WTC11 (cell line): ENCODE measurements around the gene C1orf174. TPM values are rescaled to one million over a fixed set of nuclear protein-coding genes. Genes with fewer than 3 reads are reported as not detected.

ENCODE experiments used
- ATAC-seq: fragments of 200-7000 bp; cut with Tn5 transposase; 2 replicates; pipeline ENCODE4 v1.10.0; 2021; ENCODE audit warnings: mild to moderate bottlenecking, moderate library complexity
- CTCF ChIA-PET: fragments of 300-600 bp; sonication (Branson Sonifier 250); formaldehyde crosslinking; loops from one replicate; lab custom pipeline; 2021; ENCODE audit warnings: antibody characterized with exemption; lab: Charles Lee
- POLR2A ChIA-PET: fragments of 350-600 bp; sonication (Branson Sonifier 250); formaldehyde crosslinking; loops from one replicate; lab custom pipeline; 2021; ENCODE audit warnings: antibody characterized with exemption; lab: Charles Lee
- DNase-seq: peaks from one replicate; pipeline ENCODE4 v3.0.0; 2021; ENCODE audit warnings: low spot score
- H3K27ac Mint-ChIP-seq: 2 replicates; pipeline ENCODE4 v1.8.0; 2021; ENCODE audit warnings: mixed read lengths
- H3K27me3 Mint-ChIP-seq: 2 replicates; pipeline ENCODE4 v1.8.0; 2021; ENCODE audit warnings: low read depth, mild to moderate bottlenecking, moderate library complexity, mixed read lengths
- H3K36me3 Mint-ChIP-seq: 2 replicates; pipeline ENCODE4 v1.8.0; 2021; ENCODE audit warnings: mixed read lengths
- H3K4me1 Mint-ChIP-seq: 2 replicates; pipeline ENCODE4 v1.8.0; 2022; ENCODE audit warnings: mixed read lengths
- H3K4me3 Mint-ChIP-seq: 2 replicates; pipeline ENCODE4 v1.8.0; 2021; ENCODE audit warnings: mild to moderate bottlenecking, moderate library complexity, mixed read lengths
- H3K9me3 Mint-ChIP-seq: 2 replicates; pipeline ENCODE4 v1.8.0; 2021; ENCODE audit warnings: mixed read lengths
- CDX4 ChIP-seq: fragments of 250-450 bp; sonication (Bioruptor Pico); IDR thresholded peaks from 2 replicates; pipeline ENCODE4 v1.9.0; 2021; ENCODE audit warnings: moderate library complexity, mild to moderate bottlenecking, inconsistent platforms, borderline replicate concordance
- CREM ChIP-seq: sonication (generic); formaldehyde crosslinking; IDR thresholded peaks from 2 replicates; pipeline ENCODE4 v1.8.1; 2022; ENCODE audit warnings: mild to moderate bottlenecking, missing genetic modification reagents, moderate library complexity
- CTCF ChIP-seq: fragments of 200-600 bp; IDR thresholded peaks from 2 replicates; pipeline ENCODE4 v1.8.0; 2022; ENCODE audit warnings: antibody characterized with exemption
- ELF4 ChIP-seq: sonication (generic); formaldehyde crosslinking; IDR thresholded peaks from 2 replicates; pipeline ENCODE4 v1.8.1; 2022; ENCODE audit warnings: low read depth, mild to moderate bottlenecking, moderate library complexity, missing genetic modification reagents
- GRHL2 ChIP-seq: fragments of 250-450 bp; sonication (Bioruptor Pico); IDR thresholded peaks from 2 replicates; pipeline ENCODE4 v1.8.0; 2022; ENCODE audit warnings: mild to moderate bottlenecking, moderate library complexity; ENCODE audit not compliant: insufficient replicate concordance, severe bottlenecking
- IRF2 ChIP-seq: sonication (generic); formaldehyde crosslinking; IDR thresholded peaks from 2 replicates; pipeline ENCODE4 v1.8.0; 2022; ENCODE audit warnings: low read depth, missing genetic modification reagents, borderline replicate concordance
- KAT7 ChIP-seq: sonication (generic); formaldehyde crosslinking; IDR thresholded peaks from 2 replicates; pipeline ENCODE4 v1.8.1; 2023; ENCODE audit warnings: missing genetic modification reagents, mild to moderate bottlenecking, borderline replicate concordance
- OVOL2 ChIP-seq: fragments of 250-450 bp; sonication (Bioruptor Pico); IDR thresholded peaks from 2 replicates; pipeline ENCODE4 v1.9.0; 2021; ENCODE audit warnings: mild to moderate bottlenecking, borderline replicate concordance
- TEAD4 ChIP-seq: sonication (generic); formaldehyde crosslinking; IDR thresholded peaks from 2 replicates; pipeline ENCODE4 v1.8.0; 2022; ENCODE audit warnings: mild to moderate bottlenecking, missing genetic modification reagents
- ZBTB43 ChIP-seq: sonication (generic); formaldehyde crosslinking; IDR thresholded peaks from 2 replicates; pipeline ENCODE4 v1.8.1; 2023; ENCODE audit warnings: mild to moderate bottlenecking, missing genetic modification reagents
- ZNF416 ChIP-seq: fragments of 250-450 bp; sonication (Bioruptor Pico); IDR thresholded peaks from 2 replicates; pipeline ENCODE4 v1.9.0; 2021; ENCODE audit warnings: mild to moderate bottlenecking, inconsistent platforms
- total RNA-seq: library from RNA; stranded (reverse); gene quantifications from 3 replicates; pipeline ENCODE4 v1.2.3, GENCODE V29; 2021
- TF ChIP-seq, protein P1 (sequence below): sonication (generic); formaldehyde crosslinking; IDR thresholded peaks from 2 replicates; pipeline ENCODE4 v1.8.1; 2023; ENCODE audit warnings: mild to moderate bottlenecking, missing genetic modification reagents, moderate library complexity
- TF ChIP-seq, protein P2 (sequence below): sonication (generic); formaldehyde crosslinking; IDR thresholded peaks from 2 replicates; pipeline ENCODE4 v1.8.1; 2023; ENCODE audit warnings: mild to moderate bottlenecking, moderate library complexity, missing genetic modification reagents
- TF ChIP-seq, protein P3 (sequence below): sonication (generic); formaldehyde crosslinking; conservative IDR thresholded peaks from 2 replicates; pipeline ENCODE4 v1.8.1; 2022; ENCODE audit warnings: mild to moderate bottlenecking, missing genetic modification reagents
- TF ChIP-seq, protein P4 (sequence below): sonication (generic); formaldehyde crosslinking; IDR thresholded peaks from 2 replicates; pipeline ENCODE4 v1.8.1; 2022; ENCODE audit warnings: mild to moderate bottlenecking, moderate library complexity, missing genetic modification reagents
- TF ChIP-seq, protein P5 (sequence below): sonication (generic); formaldehyde crosslinking; IDR thresholded peaks from 2 replicates; pipeline ENCODE4 v1.8.0; 2022; ENCODE audit warnings: mild to moderate bottlenecking, missing genetic modification reagents
- TF ChIP-seq, protein P6 (sequence below): fragments of 250-450 bp; sonication (Bioruptor Pico); IDR thresholded peaks from 2 replicates; pipeline ENCODE4 v2.1.2; 2022; ENCODE audit warnings: mild to moderate bottlenecking, moderate library complexity
- TF ChIP-seq, protein P7 (sequence below): sonication (generic); formaldehyde crosslinking; conservative IDR thresholded peaks from 2 replicates; pipeline ENCODE4 v1.8.1; 2023; ENCODE audit warnings: mild to moderate bottlenecking, low read depth, missing genetic modification reagents, moderate library complexity

Gene C1orf174
- total RNA-seq, 1 experiment from 2014 or later, result 24.2 TPM

DNA sequence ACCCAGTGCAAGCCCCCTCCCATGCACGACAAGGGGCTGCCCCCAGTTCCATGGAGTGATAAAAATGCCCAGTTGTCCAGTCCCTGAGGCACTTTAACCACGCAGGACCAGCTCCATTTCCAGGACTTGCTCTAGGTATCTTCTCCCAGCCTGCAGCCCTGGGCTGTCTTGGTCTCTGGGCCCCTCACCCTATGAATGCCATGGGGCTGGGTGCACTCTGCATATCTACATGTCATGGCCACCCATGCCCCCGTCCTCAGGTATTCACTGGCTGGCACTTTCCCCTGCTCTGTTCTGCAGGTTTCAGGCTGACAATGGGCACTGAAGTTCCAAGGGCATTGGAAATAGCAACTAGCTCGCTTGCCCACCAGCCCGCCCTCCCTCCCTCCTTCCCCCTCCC, 19.6 kb upstream of the C1orf174 start:
- ATAC-seq (no peak), DNase-seq (no peak)
- POLR2A ChIA-PET, result no interaction called here
- no peaks in the 10 kb centered on the region for H3K4me1 Mint-ChIP-seq
- TF ChIP-seq OVOL2 (CRISPR knock-in tag), result no peak
- TF ChIP-seq, protein P1, sequence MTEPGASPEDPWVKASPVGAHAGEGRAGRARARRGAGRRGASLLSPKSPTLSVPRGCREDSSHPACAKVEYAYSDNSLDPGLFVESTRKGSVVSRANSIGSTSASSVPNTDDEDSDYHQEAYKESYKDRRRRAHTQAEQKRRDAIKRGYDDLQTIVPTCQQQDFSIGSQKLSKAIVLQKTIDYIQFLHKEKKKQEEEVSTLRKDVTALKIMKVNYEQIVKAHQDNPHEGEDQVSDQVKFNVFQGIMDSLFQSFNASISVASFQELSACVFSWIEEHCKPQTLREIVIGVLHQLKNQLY (CRISPR knock-in tag), result no peak
- TF ChIP-seq, protein P2, sequence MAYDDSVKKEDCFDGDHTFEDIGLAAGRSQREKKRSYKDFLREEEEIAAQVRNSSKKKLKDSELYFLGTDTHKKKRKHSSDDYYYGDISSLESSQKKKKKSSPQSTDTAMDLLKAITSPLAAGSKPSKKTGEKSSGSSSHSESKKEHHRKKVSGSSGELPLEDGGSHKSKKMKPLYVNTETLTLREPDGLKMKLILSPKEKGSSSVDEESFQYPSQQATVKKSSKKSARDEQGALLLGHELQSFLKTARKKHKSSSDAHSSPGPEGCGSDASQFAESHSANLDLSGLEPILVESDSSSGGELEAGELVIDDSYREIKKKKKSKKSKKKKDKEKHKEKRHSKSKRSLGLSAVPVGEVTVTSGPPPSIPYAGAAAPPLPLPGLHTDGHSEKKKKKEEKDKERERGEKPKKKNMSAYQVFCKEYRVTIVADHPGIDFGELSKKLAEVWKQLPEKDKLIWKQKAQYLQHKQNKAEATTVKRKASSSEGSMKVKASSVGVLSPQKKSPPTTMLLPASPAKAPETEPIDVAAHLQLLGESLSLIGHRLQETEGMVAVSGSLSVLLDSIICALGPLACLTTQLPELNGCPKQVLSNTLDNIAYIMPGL (CRISPR knock-in tag), result no peak
- no peak for TF ChIP-seq TEAD4 (CRISPR knock-in tag)
- no peak for TF ChIP-seq IRF2 (CRISPR knock-in tag)
- TF ChIP-seq, protein P3, sequence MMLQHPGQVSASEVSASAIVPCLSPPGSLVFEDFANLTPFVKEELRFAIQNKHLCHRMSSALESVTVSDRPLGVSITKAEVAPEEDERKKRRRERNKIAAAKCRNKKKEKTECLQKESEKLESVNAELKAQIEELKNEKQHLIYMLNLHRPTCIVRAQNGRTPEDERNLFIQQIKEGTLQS (CRISPR knock-in tag), result no peak
- no peak for TF ChIP-seq KAT7
- TF ChIP-seq, protein P4, sequence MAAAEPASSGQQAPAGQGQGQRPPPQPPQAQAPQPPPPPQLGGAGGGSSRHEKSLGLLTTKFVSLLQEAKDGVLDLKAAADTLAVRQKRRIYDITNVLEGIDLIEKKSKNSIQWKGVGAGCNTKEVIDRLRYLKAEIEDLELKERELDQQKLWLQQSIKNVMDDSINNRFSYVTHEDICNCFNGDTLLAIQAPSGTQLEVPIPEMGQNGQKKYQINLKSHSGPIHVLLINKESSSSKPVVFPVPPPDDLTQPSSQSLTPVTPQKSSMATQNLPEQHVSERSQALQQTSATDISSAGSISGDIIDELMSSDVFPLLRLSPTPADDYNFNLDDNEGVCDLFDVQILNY (CRISPR knock-in tag), result no peak
- TF ChIP-seq, protein P5, sequence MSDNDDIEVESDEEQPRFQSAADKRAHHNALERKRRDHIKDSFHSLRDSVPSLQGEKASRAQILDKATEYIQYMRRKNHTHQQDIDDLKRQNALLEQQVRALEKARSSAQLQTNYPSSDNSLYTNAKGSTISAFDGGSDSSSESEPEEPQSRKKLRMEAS, result no peak
- TF ChIP-seq, protein P6, sequence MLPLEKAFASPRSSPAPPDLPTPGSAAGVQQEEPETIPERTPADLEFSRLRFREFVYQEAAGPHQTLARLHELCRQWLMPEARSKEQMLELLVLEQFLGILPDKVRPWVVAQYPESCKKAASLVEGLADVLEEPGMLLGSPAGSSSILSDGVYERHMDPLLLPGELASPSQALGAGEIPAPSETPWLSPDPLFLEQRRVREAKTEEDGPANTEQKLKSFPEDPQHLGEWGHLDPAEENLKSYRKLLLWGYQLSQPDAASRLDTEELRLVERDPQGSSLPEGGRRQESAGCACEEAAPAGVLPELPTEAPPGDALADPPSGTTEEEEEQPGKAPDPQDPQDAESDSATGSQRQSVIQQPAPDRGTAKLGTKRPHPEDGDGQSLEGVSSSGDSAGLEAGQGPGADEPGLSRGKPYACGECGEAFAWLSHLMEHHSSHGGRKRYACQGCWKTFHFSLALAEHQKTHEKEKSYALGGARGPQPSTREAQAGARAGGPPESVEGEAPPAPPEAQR (CRISPR knock-in tag), result no peak
- TF ChIP-seq GRHL2 (CRISPR knock-in tag), result no peak
- TF ChIP-seq ZBTB43 (CRISPR knock-in tag), result no peak
- no peak for TF ChIP-seq CTCF
- TF ChIP-seq ZNF416 (CRISPR knock-in tag), result no peak
- TF ChIP-seq CDX4 (CRISPR knock-in tag), result no peak
- TF ChIP-seq ELF4 (CRISPR knock-in tag), result no peak
- TF ChIP-seq, protein P7, sequence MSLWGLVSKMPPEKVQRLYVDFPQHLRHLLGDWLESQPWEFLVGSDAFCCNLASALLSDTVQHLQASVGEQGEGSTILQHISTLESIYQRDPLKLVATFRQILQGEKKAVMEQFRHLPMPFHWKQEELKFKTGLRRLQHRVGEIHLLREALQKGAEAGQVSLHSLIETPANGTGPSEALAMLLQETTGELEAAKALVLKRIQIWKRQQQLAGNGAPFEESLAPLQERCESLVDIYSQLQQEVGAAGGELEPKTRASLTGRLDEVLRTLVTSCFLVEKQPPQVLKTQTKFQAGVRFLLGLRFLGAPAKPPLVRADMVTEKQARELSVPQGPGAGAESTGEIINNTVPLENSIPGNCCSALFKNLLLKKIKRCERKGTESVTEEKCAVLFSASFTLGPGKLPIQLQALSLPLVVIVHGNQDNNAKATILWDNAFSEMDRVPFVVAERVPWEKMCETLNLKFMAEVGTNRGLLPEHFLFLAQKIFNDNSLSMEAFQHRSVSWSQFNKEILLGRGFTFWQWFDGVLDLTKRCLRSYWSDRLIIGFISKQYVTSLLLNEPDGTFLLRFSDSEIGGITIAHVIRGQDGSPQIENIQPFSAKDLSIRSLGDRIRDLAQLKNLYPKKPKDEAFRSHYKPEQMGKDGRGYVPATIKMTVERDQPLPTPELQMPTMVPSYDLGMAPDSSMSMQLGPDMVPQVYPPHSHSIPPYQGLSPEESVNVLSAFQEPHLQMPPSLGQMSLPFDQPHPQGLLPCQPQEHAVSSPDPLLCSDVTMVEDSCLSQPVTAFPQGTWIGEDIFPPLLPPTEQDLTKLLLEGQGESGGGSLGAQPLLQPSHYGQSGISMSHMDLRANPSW, result no peak
- no peak for TF ChIP-seq CREM (CRISPR knock-in tag)
- CTCF ChIA-PET, result no interaction called here
- H3K36me3 Mint-ChIP-seq, result peaks cover 48% of the 10 kb centered on the region
- H3K27me3 Mint-ChIP-seq, result peaks cover 13% of the 10 kb centered on the region
- no peak overlapping the region for H3K4me3 Mint-ChIP-seq
- no peak overlapping the region for H3K27ac Mint-ChIP-seq
- peaks cover 59% of the 10 kb centered on the region for H3K9me3 Mint-ChIP-seq
